ENCODE measurements around the gene HERPUD2.

GRCh38 chr7:35599645-35600044 is 95.3 kb downstream of the HERPUD2 start:
- TF ChIP-seq TCF7L2 (IDR thresholded peaks at IDR 0.05; ENCODE audit: low read depth, low read length), result no peak
- TF ChIP-seq, protein P1, sequence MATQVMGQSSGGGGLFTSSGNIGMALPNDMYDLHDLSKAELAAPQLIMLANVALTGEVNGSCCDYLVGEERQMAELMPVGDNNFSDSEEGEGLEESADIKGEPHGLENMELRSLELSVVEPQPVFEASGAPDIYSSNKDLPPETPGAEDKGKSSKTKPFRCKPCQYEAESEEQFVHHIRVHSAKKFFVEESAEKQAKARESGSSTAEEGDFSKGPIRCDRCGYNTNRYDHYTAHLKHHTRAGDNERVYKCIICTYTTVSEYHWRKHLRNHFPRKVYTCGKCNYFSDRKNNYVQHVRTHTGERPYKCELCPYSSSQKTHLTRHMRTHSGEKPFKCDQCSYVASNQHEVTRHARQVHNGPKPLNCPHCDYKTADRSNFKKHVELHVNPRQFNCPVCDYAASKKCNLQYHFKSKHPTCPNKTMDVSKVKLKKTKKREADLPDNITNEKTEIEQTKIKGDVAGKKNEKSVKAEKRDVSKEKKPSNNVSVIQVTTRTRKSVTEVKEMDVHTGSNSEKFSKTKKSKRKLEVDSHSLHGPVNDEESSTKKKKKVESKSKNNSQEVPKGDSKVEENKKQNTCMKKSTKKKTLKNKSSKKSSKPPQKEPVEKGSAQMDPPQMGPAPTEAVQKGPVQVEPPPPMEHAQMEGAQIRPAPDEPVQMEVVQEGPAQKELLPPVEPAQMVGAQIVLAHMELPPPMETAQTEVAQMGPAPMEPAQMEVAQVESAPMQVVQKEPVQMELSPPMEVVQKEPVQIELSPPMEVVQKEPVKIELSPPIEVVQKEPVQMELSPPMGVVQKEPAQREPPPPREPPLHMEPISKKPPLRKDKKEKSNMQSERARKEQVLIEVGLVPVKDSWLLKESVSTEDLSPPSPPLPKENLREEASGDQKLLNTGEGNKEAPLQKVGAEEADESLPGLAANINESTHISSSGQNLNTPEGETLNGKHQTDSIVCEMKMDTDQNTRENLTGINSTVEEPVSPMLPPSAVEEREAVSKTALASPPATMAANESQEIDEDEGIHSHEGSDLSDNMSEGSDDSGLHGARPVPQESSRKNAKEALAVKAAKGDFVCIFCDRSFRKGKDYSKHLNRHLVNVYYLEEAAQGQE (IDR thresholded peaks at IDR 0.05; ENCODE audit: insufficient read depth in 1 of 2, low read depth in 2 of 2, low read length in 1 of 2), result no peak
- TF ChIP-seq, protein P2, sequence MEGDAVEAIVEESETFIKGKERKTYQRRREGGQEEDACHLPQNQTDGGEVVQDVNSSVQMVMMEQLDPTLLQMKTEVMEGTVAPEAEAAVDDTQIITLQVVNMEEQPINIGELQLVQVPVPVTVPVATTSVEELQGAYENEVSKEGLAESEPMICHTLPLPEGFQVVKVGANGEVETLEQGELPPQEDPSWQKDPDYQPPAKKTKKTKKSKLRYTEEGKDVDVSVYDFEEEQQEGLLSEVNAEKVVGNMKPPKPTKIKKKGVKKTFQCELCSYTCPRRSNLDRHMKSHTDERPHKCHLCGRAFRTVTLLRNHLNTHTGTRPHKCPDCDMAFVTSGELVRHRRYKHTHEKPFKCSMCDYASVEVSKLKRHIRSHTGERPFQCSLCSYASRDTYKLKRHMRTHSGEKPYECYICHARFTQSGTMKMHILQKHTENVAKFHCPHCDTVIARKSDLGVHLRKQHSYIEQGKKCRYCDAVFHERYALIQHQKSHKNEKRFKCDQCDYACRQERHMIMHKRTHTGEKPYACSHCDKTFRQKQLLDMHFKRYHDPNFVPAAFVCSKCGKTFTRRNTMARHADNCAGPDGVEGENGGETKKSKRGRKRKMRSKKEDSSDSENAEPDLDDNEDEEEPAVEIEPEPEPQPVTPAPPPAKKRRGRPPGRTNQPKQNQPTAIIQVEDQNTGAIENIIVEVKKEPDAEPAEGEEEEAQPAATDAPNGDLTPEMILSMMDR (IDR thresholded peaks at IDR 0.05), result no peak
- TF ChIP-seq POLR2AphosphoS5 (IDR thresholded peaks at IDR 0.05; ENCODE audit: low read depth, low read length), result no peak

Data from Panc1 (cell line).